ENCODE data around the gene DAAM2. TPM values are rescaled to one million over a fixed set of nuclear protein-coding genes. Genes with fewer than 3 reads are reported as not detected.

DAAM2 gene
- total and polyA plus RNA-seq, 2 donors (not counting 1 experiment from before 2014, with no cell fraction given), result 41.5 to 48.2 TPM

DNA sequence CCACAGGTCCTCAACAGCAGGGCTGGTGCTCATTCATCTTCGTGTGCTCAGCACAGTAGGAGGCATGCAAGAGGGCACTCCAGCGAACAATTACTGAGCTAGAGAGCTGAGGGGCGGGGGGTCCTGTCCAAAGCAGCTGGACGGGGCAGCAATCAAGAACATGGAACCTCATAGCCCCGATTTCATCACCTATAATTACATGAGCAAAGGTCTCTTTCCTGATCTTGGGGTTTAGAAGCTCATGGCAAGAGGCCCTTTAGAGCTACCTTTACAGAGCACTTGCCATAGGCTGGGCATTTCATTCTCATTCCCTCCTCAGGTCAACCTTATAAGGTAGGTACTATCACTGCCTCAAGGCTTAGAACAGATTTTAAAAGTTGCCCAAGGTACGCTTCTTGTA is 131.7 kb downstream of the DAAM2 start:
- no peak for DNase-seq (ENCODE audit: low read depth in 2 of 2)
- Histone ChIP-seq H3K9me3 (ENCODE audit: control insufficient read depth, insufficient read depth, low read depth, low read length) (no peaks in the 10 kb centered on the region), H3K79me2 (ENCODE audit: control insufficient read depth, insufficient read depth, low read length) (no peaks in the 10 kb centered on the region), H2AFZ (ENCODE audit: low read length) (no peak overlapping the region), H3K36me3 (ENCODE audit: control insufficient read depth, insufficient read depth, low read length) (peaks cover 5% of the 10 kb centered on the region), H3K9ac (ENCODE audit: insufficient read depth, low read length) (no peak overlapping the region), H3K27ac (ENCODE audit: insufficient read depth, low read length) (no peak overlapping the region), H3K27me3 (ENCODE audit: control insufficient read depth, insufficient read depth, low read length) (no peaks in the 10 kb centered on the region), H4K20me1 (ENCODE audit: control insufficient read depth, extremely low read depth, insufficient read depth, low read length) (no peaks in the 10 kb centered on the region), H3K4me2 (ENCODE audit: extremely low read depth, insufficient read depth, low read length) (no peak overlapping the region), H3K4me1 (ENCODE audit: control insufficient read depth, extremely low read depth, insufficient read depth, low read length) (peaks cover 4% of the 10 kb centered on the region), H3K4me3 (replicated peaks in 1 of 4; ENCODE audit: control extremely low read depth in 1 of 4, insufficient read depth in 1 of 4, low read depth in 3 of 4, low read length in 4 of 4) (no peak overlapping the region)
- TF ChIP-seq, protein P1, sequence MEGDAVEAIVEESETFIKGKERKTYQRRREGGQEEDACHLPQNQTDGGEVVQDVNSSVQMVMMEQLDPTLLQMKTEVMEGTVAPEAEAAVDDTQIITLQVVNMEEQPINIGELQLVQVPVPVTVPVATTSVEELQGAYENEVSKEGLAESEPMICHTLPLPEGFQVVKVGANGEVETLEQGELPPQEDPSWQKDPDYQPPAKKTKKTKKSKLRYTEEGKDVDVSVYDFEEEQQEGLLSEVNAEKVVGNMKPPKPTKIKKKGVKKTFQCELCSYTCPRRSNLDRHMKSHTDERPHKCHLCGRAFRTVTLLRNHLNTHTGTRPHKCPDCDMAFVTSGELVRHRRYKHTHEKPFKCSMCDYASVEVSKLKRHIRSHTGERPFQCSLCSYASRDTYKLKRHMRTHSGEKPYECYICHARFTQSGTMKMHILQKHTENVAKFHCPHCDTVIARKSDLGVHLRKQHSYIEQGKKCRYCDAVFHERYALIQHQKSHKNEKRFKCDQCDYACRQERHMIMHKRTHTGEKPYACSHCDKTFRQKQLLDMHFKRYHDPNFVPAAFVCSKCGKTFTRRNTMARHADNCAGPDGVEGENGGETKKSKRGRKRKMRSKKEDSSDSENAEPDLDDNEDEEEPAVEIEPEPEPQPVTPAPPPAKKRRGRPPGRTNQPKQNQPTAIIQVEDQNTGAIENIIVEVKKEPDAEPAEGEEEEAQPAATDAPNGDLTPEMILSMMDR (conservative IDR thresholded peaks at IDR 0.05 in 1 of 2, IDR thresholded peaks at IDR 0.05 in 1 of 2; ENCODE audit: low read depth in 1 of 2, low read length in 2 of 2), result no peak
- TF ChIP-seq EZH2 (IDR thresholded peaks at IDR 0.05; ENCODE audit: low read length, missing control alignments), result no peak

DNA sequence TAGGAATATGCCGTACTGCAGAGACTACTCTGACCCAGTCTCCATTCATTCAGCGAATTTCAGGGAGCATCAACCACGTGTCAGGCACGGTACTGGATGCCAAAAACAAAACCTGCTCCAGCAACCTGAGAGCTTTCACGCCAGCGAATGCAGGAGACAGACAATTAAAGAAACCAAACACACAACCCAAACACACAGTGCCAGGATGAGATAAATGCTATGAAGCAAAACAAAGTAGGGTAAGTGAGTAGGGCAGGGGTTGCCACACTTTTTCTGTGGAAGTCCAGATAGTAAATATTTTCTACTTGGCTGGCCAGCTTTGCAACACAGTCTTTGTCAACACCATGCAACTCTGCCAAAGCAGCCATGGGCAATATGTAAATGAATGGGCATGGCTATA is 132.1 kb downstream of the DAAM2 start:
- Histone ChIP-seq H3K9ac (ENCODE audit: insufficient read depth, low read length) (no peak overlapping the region), H3K4me3 (replicated peaks in 1 of 4; ENCODE audit: control extremely low read depth in 1 of 4, insufficient read depth in 1 of 4, low read depth in 3 of 4, low read length in 4 of 4) (no peak overlapping the region), H3K36me3 (ENCODE audit: control insufficient read depth, insufficient read depth, low read length) (peaks cover 5% of the 10 kb centered on the region), H2AFZ (ENCODE audit: low read length) (no peak overlapping the region), H3K4me1 (ENCODE audit: control insufficient read depth, extremely low read depth, insufficient read depth, low read length) (peaks cover 4% of the 10 kb centered on the region), H4K20me1 (ENCODE audit: control insufficient read depth, extremely low read depth, insufficient read depth, low read length) (no peaks in the 10 kb centered on the region), H3K9me3 (ENCODE audit: control insufficient read depth, insufficient read depth, low read depth, low read length) (no peaks in the 10 kb centered on the region), H3K4me2 (ENCODE audit: extremely low read depth, insufficient read depth, low read length) (no peak overlapping the region), H3K27me3 (ENCODE audit: control insufficient read depth, insufficient read depth, low read length) (no peaks in the 10 kb centered on the region), H3K79me2 (ENCODE audit: control insufficient read depth, insufficient read depth, low read length) (no peaks in the 10 kb centered on the region), H3K27ac (ENCODE audit: insufficient read depth, low read length) (no peak overlapping the region)
- TF ChIP-seq, protein P1 (conservative IDR thresholded peaks at IDR 0.05 in 1 of 2, IDR thresholded peaks at IDR 0.05 in 1 of 2; ENCODE audit: low read depth in 1 of 2, low read length in 2 of 2), result no peak
- no peak for TF ChIP-seq EZH2 (IDR thresholded peaks at IDR 0.05; ENCODE audit: low read length, missing control alignments)
- DNase-seq (ENCODE audit: low read depth in 2 of 2), result no peak

DNA sequence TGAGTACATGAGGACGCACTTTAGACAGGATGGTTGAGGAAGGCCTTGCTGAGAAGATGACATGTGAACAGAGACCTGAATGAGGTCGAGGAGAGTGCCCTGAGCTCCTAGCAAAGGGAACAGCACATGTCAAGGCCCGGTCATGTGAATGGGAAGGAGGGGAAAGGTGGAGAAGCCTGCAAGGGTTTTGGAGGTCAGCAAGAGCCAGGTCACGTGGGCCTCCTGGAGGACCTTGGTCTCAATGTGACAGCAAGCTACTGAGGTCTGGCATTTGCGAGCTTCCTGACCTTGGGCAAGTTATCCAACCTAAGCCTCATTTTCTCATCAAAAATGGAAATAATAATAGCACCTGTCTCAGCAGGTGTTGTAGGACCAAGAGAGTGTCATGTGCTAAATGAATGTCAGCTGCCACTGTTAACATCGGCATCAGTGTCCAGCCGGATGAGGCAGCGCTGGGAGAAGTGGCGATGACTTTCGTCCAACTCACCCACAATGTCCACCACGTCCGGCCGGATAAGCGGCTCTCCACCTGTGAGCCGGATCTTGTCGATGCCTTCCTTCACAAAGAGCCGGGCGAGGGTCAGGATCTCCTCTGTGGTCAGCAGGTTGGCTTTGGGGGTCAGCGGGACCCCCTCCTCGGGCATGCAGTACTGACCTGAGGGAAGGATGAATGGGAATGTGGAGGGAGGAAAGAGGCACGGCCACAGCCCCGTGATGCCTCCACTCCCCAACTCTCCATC is 133.2 kb downstream of the DAAM2 start:
- Histone ChIP-seq H3K9me3 (ENCODE audit: control insufficient read depth, insufficient read depth, low read depth, low read length) (no peaks in the 10 kb centered on the region), H3K79me2 (ENCODE audit: control insufficient read depth, insufficient read depth, low read length) (no peaks in the 10 kb centered on the region), H3K9ac (ENCODE audit: insufficient read depth, low read length) (no peak overlapping the region), H3K27ac (ENCODE audit: insufficient read depth, low read length) (no peak overlapping the region), H3K27me3 (ENCODE audit: control insufficient read depth, insufficient read depth, low read length) (no peaks in the 10 kb centered on the region), H3K4me3 (replicated peaks in 1 of 4; ENCODE audit: control extremely low read depth in 1 of 4, insufficient read depth in 1 of 4, low read depth in 3 of 4, low read length in 4 of 4) (no peak overlapping the region), H3K4me1 (ENCODE audit: control insufficient read depth, extremely low read depth, insufficient read depth, low read length) (peaks cover 4% of the 10 kb centered on the region), H3K4me2 (ENCODE audit: extremely low read depth, insufficient read depth, low read length) (no peak overlapping the region), H3K36me3 (ENCODE audit: control insufficient read depth, insufficient read depth, low read length) (peaks cover 5% of the 10 kb centered on the region), H2AFZ (ENCODE audit: low read length) (no peak overlapping the region), H4K20me1 (ENCODE audit: control insufficient read depth, extremely low read depth, insufficient read depth, low read length) (no peaks in the 10 kb centered on the region)
- no peak for DNase-seq (ENCODE audit: low read depth in 2 of 2)
- TF ChIP-seq, protein P1 (conservative IDR thresholded peaks at IDR 0.05 in 1 of 2, IDR thresholded peaks at IDR 0.05 in 1 of 2; ENCODE audit: low read depth in 1 of 2, low read length in 2 of 2), result no peak
- TF ChIP-seq EZH2 (IDR thresholded peaks at IDR 0.05; ENCODE audit: low read length, missing control alignments), result no peak
